BE2C (cell line): ENCODE measurements around the gene RASA3.

Source experiments
- DNase-seq: peaks from one replicate; pipeline ENCODE4 v3.0.0-alpha.2; 2020
- H3K27me3 ChIP-seq: fragments of 250-450 bp; sonication (Bioruptor Pico); 2 replicates; pipeline ENCODE4 v1.5.1; 2020; ENCODE audit warnings: mild to moderate bottlenecking
- H3K36me3 ChIP-seq: fragments of 250-450 bp; sonication (Bioruptor Pico); 2 replicates; pipeline ENCODE4 v1.5.1; 2020; ENCODE audit warnings: mild to moderate bottlenecking
- H3K4me1 ChIP-seq: fragments of 250-450 bp; sonication (Bioruptor Pico); 2 replicates; pipeline ENCODE4 v1.5.1; 2020
- H3K4me3 ChIP-seq: 2 replicates; pipeline ENCODE4 v1.5.1; 2011; ENCODE audit warnings: low read depth, low read length
- H3K9me3 ChIP-seq: fragments of 250-450 bp; sonication (Bioruptor Pico); 2 replicates; pipeline ENCODE4 v1.5.1; 2020
- TF ChIP-seq, protein P1 (sequence below): IDR thresholded peaks from 2 replicates; pipeline ENCODE4 v1.5.1; 2012; ENCODE audit warnings: mild to moderate bottlenecking, low read depth, low read length

RASA3 gene

DNA sequence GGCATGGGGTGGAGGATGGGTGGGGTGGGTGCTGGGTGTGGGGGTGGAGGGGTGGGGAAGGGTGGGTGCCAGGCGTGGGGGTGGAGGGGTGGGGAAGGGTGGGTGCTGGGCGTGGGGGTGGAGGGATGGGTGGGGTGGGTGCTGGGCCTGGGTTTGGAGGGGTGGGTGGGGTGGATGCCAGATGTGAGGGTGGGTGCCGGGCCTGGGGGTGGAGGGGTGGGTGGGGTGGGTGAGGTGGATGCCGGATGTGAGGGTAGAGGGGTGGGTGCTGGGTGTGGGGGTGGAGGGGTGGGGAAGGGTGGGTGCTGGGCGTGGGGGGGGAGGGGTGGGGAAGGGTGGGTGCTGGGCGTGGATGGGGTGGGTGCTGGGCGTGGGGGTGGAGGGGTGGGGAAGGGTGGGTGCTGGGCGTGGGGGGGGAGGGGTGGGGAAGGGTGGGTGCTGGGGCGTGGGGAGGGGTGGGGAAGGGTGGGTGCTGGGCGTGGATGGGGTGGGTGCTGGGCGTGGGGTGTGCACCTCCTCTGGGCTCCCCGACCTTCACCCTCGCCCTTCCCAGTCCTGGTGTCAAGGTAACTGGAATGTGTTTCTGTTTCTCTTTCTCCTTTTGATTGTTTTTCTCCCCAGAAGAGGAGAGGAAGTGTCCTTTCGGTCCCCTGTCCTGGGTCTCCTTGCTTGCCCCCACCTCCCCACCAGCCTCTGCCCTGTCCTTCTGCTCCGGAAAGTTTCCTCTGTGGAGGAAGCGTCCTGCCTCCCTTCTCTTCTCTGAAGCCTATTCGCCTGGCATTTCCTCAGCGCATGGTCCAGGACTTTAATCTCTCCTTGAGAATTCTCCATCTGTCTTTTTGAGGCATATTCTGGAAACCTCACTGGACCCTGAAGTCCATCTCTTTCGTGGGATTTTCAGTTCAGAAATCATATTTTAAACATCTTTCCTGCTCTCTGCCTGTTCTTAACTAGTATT lies 23.8 kb upstream of the RASA3 start:
- Histone ChIP-seq H3K4me3 (no peak overlapping the region), H3K36me3 (no peaks in the 10 kb centered on the region), H3K27me3 (no peaks in the 10 kb centered on the region), H3K9me3 (no peaks in the 10 kb centered on the region), H3K4me1 (no peaks in the 10 kb centered on the region)
- DNase-seq = no peak
- TF ChIP-seq, protein P1, sequence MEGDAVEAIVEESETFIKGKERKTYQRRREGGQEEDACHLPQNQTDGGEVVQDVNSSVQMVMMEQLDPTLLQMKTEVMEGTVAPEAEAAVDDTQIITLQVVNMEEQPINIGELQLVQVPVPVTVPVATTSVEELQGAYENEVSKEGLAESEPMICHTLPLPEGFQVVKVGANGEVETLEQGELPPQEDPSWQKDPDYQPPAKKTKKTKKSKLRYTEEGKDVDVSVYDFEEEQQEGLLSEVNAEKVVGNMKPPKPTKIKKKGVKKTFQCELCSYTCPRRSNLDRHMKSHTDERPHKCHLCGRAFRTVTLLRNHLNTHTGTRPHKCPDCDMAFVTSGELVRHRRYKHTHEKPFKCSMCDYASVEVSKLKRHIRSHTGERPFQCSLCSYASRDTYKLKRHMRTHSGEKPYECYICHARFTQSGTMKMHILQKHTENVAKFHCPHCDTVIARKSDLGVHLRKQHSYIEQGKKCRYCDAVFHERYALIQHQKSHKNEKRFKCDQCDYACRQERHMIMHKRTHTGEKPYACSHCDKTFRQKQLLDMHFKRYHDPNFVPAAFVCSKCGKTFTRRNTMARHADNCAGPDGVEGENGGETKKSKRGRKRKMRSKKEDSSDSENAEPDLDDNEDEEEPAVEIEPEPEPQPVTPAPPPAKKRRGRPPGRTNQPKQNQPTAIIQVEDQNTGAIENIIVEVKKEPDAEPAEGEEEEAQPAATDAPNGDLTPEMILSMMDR = no peak

DNA sequence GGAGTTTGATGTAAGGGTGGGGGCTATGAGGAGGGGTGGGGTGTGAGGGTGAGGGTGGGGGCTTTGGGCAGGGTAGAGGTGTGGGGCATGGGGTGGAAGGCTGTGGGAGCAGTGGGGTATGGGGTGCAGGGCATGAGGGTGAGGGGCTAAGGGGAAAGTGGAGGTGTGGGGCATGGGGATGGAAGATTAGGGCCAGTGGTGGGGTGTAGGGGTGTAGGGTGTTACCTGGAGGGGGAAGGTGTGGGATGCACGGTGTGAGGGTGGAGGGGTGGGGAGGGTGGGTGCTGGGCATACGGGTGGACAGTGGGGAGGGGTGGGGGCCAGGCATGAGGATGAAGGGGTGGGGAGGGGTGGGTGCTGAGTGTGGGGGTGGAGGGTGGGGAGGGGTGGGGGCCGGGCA lies 22.9 kb upstream of the RASA3 start:
- H3K4me1 ChIP-seq = no peaks in the 10 kb centered on the region
- no peak for DNase-seq
- TF ChIP-seq, protein P1 = no peak

DNA sequence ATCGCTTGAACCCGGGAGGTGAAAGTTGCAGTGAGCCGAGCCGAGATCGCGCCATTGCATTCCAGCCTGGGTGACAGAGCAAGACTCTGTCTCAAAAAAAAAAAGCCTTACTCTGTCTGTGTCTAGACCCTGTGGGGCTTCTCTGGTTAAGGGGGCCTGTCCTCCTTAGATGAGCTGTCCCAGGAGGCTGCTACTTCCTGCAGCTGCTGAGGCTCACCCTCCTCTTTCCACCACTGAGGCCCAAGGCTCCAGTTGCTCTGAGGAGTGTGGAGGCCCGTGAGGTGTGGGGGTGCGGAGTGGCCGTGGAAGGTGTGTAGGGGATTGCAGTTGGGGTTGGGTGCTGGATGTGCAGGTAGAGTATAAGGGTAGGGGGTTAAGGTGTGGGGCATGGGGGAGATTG lies 22.1 kb upstream of the RASA3 start:
- Histone ChIP-seq H3K4me3 (no peak overlapping the region), H3K27me3 (no peaks in the 10 kb centered on the region)

More for the DNA sequence above, 22.9 kb upstream of the RASA3 start:
- Histone ChIP-seq H3K4me3 (no peak overlapping the region), H3K36me3 (no peaks in the 10 kb centered on the region), H3K9me3 (no peaks in the 10 kb centered on the region), H3K27me3 (no peaks in the 10 kb centered on the region)

DNA sequence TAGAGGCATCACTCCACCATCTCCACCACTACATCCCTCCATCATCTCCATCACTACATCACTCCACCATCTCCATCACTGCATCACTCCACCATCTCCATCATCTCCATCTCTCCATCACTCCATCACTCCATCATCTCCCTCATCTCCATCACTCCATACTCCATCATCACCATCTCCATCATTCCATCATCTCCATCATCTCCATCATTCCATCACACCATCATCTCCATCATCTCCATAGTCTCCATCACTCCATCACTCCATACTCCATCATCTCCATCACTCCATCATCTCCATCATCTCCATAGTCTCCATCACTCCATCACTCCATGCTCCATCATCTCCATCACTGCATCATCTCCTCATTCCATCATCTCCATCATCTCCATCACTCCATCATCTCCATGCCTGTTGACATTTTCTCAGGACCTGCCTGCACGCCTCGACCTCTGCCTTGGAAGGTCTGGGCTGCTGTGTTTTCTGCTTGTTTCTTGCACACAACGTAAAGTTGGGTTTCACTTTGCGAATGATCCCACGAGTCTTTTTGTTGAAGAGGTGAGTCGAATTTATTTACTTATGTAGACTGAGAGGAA lies 21.2 kb upstream of the RASA3 start:
- TF ChIP-seq, protein P1 = no peak
- Histone ChIP-seq H3K36me3 (no peaks in the 10 kb centered on the region), H3K9me3 (no peaks in the 10 kb centered on the region), H3K4me1 (no peaks in the 10 kb centered on the region), H3K27me3 (no peaks in the 10 kb centered on the region), H3K4me3 (no peak overlapping the region)
- DNase-seq = no peak

More for the DNA sequence above, 22.1 kb upstream of the RASA3 start:
- TF ChIP-seq, protein P1 = no peak
- Histone ChIP-seq H3K4me1 (no peaks in the 10 kb centered on the region), H3K36me3 (no peaks in the 10 kb centered on the region), H3K9me3 (no peaks in the 10 kb centered on the region)
- no peak for DNase-seq

DNA sequence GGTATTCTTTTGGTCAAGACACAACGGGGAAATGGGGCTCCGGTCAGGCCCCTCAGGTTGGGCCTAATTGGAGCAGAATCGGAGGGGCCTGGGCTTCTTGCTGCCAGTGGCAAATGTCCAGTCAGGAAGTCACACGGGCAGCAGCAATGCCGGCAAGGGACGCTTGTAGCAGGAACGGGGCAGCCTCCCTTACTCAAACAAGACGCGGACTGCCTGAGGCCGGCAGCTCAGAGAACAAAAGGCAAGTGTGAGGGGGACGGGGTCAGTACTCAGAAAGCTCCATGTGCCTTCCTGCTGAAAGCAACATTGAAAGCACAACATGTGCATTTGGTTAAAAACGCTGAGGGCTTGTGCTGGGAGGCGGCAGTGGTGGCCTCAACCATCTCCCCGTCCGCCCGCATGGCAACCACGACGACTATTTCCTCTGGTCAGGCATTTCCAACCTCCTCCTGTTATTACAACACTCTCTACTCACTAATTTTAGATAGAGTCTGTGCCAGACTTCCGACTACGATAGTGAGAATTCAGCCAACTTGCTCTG lies 20.5 kb upstream of the RASA3 start:
- H3K36me3 ChIP-seq = no peaks in the 10 kb centered on the region
- H3K9me3 ChIP-seq = no peaks in the 10 kb centered on the region
- no peaks in the 10 kb centered on the region for H3K27me3 ChIP-seq
- H3K4me1 ChIP-seq = no peaks in the 10 kb centered on the region
- no peak overlapping the region for H3K4me3 ChIP-seq
- DNase-seq = no peak
- TF ChIP-seq, protein P1 = no peak

DNA sequence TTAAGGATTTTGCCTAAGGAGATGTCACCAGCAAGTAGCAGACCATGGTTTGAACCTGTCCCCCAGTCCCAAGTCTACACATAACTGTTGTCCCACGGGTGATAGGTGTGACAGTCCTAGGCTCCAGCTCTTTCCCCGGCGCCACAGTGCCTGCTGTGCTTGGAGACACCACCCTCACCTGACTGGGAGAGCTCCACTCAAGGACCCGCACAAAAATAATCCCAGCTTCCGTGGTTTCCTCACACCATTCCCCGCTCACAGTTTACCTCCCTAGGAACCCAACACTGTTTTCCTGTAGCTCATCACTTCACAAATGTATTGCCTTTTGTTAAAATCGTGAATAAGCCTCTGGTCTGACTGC lies 19.8 kb upstream of the RASA3 start:
- no peak overlapping the region for H3K4me3 ChIP-seq
- no peaks in the 10 kb centered on the region for H3K27me3 ChIP-seq
- H3K4me1 ChIP-seq = no peaks in the 10 kb centered on the region
- H3K36me3 ChIP-seq = no peaks in the 10 kb centered on the region
- no peaks in the 10 kb centered on the region for H3K9me3 ChIP-seq
- no peak for DNase-seq
- TF ChIP-seq, protein P1 = no peak
